ENCODE results near the gene HDAC4.

- no peak for TF ChIP-seq CTCF (IDR thresholded peaks at IDR 0.05)
- no peak for TF ChIP-seq POLR2A (IDR thresholded peaks at IDR 0.05)
- no peak for TF ChIP-seq POLR2AphosphoS5 (IDR thresholded peaks at IDR 0.05; ENCODE audit: insufficient read depth in 1 of 2, low read depth in 1 of 2)
Measured at GRCh38 chr2:239283961-239284795, 116.6 kb downstream of the HDAC4 start.
